GM19035 (cell line): Measurements from ENCODE around the gene FBXO31.
"Not testable (repeated sequence)": the region's sequence is repeated elsewhere in the genome, so short reads cannot be mapped to it uniquely, and the experiment has no call there.

Experiments used
- ATAC-seq: cut with Tn5 transposase; IDR thresholded peaks from one replicate; pipeline ENCODE4 v1.9.1; 2021; ENCODE audit not compliant: unreplicated experiment

Gene FBXO31

DNA sequence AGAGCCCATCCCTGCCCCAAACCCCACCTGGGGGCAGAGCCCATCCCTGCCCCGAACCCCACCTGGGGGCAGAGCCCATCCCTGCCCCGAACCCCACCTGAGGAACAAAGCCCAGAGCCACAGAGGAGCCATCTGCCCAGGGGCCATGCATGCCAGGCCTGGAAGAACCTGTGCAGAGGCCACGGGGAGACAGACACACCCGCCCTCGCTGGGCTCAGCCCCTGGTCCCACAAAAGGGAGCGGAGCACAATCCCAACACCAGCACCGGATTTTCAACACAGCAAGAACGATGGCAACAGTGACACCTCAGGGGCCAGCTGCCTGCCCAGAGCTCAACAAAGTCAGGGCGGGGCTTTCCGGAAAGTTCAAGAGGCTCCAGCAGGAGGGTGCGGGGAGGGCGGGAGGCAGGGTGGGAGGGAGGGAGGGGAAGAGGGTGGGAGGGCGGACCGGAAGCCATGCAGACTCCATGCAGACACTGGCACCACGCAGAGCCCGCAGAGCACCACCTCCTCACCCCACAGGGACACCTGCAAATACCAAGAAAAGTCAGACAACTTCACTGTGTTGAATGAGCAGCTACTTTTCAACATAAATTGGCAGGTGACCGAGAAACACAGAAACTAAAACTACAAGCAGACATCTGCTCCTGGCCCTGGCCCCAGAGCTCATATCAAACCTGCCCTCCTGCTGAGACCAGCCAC is 38.5 kb downstream of the FBXO31 start:
- ATAC-seq: no peak

DNA sequence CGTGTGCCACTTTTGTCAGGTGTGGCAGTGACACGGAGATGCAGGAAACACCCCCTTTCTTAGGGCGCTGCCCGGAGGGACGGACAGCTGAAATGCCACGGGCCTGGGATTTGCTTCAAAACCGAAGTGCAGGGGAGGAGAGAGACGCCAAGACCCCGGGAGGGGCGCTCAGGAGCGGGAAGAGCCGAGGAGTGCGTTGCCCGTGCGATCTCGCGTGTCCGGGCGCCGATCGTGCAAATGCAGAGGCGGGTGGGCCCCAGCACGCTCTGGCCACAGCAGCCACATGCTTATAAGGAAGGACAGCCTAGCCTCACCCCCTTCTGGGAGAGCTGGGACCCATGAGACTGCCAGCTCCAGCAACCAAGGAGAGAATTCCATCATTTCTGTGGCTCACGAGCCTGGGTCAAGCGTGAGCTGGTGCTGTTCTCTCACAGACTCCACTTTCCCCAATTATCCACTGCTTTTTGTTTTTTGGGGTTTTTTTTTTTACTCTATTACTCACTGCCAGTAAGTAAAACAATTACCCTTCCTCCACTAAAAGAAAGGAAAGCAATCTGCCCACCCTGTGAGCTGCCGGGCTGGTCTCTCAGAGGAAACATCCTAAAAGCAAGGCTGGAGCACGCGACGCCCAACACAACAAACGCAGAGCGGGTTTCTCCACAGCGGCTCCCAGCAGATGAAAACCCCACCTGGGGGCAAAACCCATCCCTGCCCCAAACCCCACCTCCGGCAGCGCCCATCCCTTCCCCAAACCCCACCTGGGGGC is 39.2 kb downstream of the FBXO31 start:
- ATAC-seq: no peak

DNA sequence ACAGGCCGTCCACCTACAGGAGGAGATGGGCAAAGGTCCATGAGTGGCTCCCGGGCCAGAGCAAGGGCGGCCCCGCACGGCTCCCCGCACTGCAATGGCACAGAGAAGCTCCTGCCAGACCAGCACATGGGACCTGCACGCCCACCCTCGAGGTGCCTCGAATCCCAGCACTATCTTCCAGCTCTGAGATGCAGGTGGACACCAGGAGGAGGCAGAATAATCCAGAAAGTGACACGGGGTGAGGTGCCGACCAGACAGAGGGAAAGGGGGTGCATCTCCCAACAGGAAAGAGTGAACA is 39.9 kb downstream of the FBXO31 start:
- ATAC-seq: no peak

DNA sequence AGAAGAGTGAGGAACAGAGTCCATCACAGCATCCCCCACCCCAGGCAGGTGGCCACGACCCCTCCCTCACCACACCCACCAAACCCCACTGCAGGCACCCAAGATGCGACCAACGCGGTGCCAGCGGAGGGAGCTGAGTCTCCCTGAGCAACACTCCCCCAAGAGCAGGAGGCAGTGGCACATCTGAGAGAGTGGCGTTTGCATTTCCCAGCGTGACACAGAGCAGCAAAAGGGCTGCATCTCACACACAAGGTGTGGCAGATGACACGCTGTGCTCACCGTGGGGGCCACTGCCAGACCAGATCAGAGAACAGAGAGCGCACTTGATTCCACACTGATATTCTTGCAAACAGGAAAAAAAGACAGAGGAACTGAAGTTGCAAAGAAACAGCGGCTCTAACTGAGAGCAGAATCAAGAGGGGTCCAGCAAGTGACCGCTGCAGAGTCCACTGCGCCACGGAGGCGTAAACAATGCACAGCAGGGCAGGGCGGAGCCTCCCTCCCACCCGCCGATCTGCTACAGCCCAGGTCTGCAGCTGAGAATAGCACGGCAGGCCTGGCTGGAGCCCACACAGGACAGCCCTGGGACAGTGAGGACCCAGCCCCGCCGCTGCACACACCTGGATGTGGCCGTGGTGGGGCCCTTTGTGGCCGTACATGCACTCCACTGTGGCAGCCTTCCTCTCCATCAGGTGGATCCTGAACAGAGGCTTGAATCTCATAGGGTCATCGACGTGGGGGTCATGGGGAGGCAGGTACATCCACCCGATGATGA is 40.4 kb downstream of the FBXO31 start:
- ATAC-seq: no peak

DNA sequence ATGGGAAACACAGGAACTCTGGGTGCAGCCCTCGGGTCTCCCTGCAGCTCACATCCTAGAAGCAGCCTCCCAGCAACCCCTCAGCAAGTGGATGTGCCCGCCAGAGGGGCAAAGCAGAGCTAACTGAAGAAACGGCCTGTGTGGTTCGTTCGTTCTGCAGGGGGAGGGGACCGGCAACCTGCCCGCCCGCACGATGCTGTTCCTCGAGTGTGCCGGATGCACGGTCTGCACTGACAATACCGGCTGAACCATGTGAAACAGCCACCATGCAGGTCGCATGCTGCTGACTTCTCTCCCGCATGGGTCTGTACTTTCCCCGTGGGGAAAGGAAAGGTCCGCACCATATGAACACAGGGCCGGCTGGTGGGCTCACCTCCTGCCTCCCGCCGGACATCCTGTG is 41.1 kb downstream of the FBXO31 start:
- no peak for ATAC-seq

DNA sequence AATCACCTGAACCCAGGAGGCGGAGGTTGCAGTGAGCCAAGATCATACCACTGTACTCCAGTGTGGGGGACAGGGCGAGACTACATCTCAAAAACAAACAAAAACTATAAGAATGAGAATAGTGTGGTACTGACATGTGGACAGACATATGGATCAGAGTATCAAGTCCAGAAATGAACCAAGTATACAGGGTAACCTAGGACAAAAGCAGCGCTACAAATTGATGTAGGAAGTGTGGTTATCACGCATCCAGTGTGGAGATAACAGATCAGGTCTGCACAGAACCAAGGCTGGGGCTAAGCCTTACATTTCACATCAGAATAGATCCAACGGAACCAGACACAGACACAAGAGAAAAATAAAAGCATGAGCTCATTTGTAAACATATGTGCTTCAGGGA is 43.4 kb downstream of the FBXO31 start:
- ATAC-seq: no peak

DNA sequence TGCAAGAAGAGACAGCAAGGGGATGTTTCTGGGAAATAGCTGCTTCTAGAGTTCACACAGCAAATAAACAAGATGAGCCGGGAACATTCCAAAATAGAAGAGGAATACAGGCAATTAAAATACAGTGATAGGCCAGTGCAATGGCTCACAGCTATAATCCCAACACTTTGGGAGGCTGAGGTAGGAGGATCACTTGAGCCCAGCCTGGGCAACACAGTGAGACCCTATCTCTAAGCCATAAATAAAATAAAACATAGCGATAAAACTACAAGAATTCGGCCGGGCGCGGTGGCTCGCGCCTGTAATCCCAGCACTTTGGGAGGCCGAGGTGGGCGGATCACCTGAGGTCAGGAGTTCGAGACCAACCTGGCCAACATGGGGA is 43.9 kb downstream of the FBXO31 start:
- not testable (repeated sequence) for ATAC-seq

DNA sequence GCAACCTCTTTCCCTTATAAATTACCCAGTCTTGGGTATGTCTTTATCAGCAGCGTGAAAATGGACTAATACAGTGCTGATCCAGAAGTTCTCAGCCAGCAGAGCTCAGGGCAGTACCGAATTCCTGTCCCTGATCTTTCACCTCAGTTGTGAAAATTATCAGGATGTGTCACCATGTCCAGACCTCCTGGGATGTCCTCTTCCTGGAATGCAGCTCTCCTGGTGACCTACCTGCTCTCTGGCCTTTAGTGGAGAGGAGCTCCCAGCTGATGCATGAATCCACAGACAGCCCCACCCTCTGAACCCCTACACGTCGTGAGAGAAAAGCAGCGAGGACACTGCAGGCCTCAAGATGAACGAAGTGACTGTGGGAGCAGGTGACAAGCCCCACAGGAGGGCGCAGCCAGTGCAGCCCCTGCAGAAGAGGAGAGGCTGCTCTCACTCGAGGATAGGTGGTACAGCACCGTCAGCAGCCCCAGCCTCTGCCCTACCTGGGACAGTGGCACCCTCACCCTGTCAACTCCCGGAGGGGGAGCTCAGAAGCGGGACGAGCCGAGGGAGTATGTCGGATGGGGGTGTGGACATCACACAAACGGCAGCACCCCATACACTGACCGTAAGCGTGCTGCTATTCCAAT is 44.4 kb downstream of the FBXO31 start:
- no peak for ATAC-seq

DNA sequence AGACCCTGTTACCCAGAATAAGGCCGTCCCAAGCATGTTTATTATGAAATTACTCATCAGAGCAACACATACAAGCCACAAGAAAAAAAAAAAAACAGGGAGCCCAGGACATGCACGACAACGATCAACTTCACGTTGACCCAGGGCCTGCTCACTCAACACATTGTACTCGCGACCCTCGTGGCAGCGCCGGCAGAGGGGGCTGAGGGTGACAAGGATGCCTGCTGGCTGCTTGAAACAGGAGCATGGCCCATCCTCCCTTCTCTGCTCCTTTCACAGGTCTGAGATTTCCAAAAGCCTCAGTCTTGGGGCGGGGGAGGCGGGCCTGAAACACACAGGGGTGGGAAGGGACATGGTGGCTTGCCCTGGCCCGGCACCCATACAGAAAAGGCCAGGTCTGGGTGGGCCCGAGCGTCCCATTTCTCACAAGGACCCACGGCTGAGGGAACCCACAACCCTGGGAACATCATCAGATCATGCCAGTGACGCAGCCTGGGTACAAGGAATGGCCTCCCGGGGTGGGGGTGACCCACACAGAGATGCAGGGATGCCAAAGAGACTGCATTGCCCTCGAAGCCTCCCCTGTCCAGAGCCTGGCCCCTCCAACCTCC is 45.3 kb downstream of the FBXO31 start:
- ATAC-seq: no peak

DNA sequence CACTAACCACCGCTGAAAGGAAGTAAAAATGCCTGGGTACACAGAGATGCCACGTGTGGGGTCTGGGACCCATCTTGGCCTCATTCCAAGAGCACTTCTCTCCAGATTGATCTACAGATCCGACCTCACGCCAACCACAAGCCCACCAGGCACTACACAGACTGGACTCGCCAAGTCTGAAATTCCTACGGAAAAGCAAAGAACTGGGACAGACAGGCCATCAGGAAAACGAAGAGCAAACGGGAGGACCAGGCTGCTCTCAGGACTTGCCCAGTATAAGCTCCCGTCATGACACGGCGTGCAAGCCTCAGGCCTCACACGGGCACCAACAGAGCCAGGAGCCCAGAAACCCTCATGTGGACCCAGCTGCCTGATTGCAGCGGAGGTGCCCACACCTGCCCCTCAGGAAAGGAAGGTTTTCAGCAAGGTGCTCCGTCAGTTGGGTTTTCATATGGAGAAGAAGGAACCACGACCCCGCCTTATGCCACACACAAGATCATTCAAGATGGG is 46.3 kb downstream of the FBXO31 start:
- no peak for ATAC-seq

DNA sequence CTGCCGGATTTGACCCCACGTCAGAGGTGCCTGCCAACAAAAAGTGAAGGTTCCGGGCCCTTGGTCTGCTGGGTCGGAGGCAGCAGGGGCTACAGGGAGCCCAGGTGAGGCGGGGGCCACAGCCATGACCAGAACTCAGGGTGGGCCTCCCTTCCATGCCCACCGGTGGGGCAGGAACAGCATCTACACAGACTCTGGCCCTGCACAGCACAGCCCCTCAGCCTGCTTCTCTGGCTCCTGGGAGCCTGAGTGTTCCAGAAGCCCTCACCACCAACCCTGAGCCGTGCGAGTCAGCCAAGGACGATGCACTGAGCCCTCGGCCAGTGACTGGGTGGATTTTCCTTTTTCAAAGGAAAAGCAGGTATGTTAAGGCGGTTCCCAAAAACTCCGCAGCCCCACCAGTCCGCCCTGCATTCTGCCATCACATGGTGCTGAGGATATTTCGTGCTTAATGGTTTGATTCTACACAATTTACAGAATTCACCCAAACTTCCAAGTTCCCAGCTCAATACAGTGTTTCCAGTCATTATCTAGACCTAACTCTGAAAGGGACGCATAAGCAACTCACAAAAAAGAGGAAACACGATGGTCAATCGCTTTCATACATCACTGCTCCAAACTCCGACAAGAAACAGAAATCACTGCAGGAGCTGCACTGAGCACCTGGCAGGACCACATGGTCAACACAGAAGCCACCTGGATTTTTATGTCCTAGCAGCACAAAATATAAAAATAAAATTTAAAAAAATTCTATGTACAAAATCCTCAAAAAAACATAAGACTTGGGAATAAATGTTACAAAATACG is 46.9 kb downstream of the FBXO31 start:
- ATAC-seq: no peak

DNA sequence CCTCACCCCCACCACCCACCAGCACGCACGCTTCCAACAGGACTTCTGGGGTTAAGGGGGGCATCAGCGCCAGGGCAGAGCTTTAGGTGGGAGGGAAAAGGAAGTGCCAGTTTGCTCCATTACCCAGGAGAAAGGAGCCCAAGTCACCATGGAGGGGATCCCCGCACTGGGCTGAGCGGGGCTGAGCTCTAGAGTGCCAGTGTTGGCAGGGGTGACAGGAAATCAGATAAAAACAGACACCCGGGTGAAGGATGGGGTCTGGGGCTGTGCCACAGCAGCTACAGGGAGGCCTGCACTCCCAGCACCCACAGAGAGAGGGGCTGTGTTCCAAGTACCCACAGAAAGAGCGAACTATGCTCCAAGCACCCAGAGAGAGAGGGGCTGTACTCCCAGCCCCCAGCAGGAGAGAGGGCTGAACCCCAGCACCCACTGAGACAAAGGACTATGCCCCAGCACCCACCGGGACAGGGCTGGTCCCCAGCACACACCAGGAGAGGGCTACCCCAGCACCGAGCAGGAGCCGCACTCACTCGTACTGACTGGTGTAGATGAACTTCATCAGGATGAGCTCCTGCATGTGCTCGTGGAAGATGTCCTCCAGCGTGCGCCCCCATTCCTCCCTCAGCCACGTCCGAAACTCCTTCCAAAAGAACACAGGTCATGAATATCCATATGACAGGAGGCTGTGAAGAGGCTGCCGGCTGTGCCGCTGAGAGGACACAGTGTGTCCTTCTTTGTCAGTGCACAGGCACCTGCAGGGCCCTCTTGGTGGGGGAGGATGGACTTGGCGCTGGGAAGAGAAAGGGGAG is 47.7 kb downstream of the FBXO31 start:
- no peak for ATAC-seq

DNA sequence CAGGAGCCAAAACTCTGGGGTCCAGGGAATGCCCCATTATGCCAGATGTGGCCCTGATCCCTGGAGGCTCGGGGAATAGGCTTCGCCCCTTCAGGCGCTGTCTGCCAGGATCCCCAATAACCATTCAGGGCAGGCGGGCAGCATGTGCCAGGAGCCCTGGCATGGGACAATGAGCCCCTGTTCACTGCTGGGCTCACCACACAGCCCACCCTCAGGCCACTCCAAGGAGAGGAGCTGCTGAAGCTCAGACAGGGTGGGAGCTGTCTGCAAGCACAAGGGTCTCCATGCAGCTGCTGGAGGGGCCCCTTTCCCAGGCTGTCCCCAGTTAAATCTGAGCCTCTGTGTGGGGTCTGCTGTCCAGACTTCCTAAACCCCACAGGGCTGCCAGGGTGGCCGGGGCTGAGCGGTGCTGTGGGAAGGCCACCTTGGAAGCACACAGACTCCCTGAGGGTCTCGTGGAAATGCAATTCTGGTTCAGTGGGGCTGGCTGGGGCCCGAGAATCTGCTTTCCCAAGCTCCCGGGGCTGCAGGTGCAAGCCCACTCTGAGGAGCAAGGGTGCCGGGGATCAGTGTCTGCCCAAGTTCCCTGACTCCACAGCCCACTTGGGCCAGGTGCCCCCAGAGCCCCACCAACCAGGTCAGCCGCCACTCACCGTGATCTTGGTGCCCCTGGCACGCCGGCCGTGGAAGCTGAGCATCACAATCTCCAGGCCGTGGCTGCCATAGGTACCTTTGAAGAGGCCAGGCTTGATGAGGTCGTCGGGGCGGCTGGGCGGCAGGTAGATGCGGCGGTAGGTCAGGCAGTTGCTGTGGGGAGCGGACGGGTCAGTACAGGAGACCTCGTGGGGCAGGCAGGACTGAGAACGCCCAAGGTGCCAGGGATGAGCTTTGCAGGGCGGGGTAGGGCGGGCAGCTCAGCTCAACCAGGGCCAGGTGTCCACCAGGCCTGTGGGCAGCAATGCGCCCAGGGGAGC is 48.6 kb downstream of the FBXO31 start:
- no peak for ATAC-seq

DNA sequence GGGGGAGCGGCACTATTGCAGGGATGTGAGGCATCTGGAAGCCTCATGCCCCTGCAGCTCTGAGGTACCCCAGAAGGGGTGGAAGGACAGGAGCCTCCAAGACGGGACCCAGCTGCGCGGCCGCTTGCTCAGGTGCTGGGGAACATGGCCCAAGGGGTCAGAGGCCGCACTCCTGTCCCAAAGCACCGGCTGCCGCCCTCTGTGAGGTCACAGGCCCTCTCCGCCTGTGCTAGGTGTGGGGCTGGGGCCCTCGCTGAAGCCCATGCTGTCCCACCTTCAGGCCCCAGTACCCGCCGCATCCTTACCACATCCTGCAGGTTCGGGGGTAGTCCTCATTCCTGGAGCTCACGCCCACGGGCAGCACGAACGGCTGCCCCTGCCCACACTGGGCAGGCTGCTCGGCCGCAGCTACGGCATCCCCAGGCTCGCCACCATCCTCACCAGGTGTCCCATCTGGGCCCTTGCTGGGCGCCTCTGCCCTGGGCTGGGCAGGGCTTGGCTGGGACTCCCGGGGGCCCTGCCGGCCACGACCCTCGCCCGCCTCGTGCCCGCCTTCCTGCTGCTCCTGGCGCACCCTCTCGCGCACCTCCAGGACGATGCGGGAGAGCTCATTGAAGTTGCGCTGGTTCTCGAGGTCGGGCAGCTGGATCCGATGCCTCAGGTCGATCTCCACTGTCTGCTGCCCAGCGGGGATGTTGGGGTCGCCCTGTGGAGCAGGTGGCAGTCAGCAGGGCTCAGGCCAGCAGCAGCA is 49.8 kb downstream of the FBXO31 start:
- no peak for ATAC-seq

DNA sequence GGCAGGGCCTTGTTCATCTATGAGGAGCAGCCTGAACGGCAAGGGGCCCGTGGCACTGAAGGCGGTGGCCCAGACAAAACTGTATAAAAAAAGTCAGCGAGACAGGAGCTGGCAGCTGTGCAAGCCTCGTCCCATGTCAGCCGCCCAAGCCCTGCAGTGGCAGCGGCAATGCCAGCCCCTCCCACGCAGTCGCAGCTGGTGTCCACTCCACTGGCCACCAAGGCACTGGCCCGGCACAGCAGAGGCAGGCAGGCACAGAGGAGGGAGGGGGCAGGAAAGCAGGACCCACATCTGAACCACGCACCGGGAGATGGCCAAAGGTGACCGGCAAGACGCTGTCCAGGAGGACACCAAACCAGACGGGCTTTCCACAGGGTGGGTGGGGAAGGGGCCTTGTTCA is 50.5 kb downstream of the FBXO31 start:
- no peak for ATAC-seq

DNA sequence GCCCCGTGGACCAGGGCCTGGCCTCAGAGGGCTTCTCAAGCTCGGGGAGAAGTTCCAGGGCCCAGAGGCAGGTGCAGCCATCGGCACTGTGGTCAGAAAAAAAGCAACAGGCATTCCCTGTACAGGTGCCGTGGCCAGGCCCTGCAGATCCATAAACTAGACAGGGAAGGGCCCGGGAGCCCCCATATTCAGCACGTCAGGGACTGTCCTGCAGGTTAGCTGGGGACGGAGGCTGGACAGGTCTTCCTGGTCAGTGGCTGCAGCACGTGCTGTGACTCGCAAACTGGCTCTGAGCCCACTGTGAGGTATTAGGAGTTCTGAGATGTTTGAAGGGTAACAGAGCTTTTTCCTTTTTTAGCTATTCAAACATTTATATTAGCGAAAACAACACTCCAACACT is 51.4 kb downstream of the FBXO31 start:
- no peak for ATAC-seq

DNA sequence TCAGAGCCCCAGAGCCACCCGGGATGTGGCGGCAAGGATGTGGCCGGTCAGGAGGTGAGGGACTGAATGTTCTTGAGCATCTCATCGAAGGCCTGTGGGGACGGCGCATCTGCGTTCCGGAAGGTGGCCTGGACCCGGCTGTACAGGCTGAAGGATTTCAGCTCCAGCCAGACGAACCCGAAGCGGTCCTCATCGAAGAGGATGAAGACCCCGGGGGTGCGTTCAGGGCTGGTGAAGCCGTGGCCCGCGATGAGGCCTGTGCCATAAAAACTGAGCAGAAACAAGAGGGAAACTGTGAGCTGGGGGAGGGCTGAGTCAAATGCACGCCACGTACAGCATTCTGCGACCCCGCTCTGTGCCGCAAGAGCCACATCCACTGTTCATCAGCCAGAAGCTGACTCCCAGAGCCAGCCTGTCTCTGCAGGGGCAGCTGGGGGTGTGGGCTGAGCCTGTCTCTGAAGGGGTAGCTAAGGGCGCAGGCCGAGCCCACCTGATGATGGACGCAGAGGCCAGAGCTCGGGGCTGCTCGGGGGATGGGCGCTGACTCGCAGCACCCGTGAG is 52.3 kb downstream of the FBXO31 start:
- no peak for ATAC-seq
